Thymus (tissue), 11 donors: ENCODE results near the gene SHROOM3. TPM values are rescaled to one million over a fixed set of nuclear protein-coding genes. Genes with fewer than 3 reads are reported as not detected.

Experiments
- DNase-seq, 9 donors: peaks; one replicate each; pipeline ENCODE4 v3.0.0-alpha.2; 2013; ENCODE audit warnings: low spot score in 9 of 9, low read depth in 6 of 9, missing footprints in 1 of 9
- H3K27ac ChIP-seq, 2 donors: one replicate each; pipeline ENCODE4 v1.5.1; 2013; ENCODE audit warnings: control low read depth in 1 of 2, low read depth in 1 of 2, low read length in 1 of 2, mild to moderate bottlenecking in 1 of 2, moderate library complexity in 1 of 2
- H3K27me3 ChIP-seq, 2 donors: one replicate each; pipeline ENCODE4 v1.5.1; 2013; ENCODE audit warnings: low read length in 1 of 2; ENCODE audit not compliant: control insufficient read depth in 2 of 2, insufficient read depth in 1 of 2
- H3K36me3 ChIP-seq, 2 donors: one replicate each; pipeline ENCODE4 v1.5.1; 2013; ENCODE audit warnings: low read length in 1 of 2, mild to moderate bottlenecking in 1 of 2, moderate library complexity in 1 of 2; ENCODE audit not compliant: control insufficient read depth in 2 of 2, insufficient read depth in 2 of 2
- H3K4me1 ChIP-seq, 2 donors: one replicate each; pipeline ENCODE4 v1.5.1; 2013; ENCODE audit warnings: low read length in 2 of 2; ENCODE audit not compliant: control insufficient read depth in 2 of 2, insufficient read depth in 2 of 2
- H3K4me3 ChIP-seq, 2 donors: one replicate each; pipeline ENCODE4 v1.5.1; 2013; ENCODE audit warnings: low read length in 2 of 2, control low read depth in 1 of 2, mild to moderate bottlenecking in 1 of 2
- H3K9me3 ChIP-seq, 2 donors: one replicate each; pipeline ENCODE4 v1.5.1; 2013; ENCODE audit warnings: low read length in 1 of 2, mild to moderate bottlenecking in 1 of 2; ENCODE audit not compliant: control insufficient read depth in 2 of 2, insufficient read depth in 1 of 2
- WGBS: extraction: QIAGEN DNeasy Blood & Tissue Kit; methylation state at CpG from one replicate; pipeline ENCODE4 v1.1.7; 2013; 5-methylcytosine and 5-hydroxymethylcytosine counted together
- polyA plus RNA-seq: library from polyadenylated mRNA; stranded (reverse); fragments of 200-250 nt; gene quantifications from one replicate; pipeline ENCODE4 v1.2.3, GENCODE V29; 2013
- total RNA-seq: library from RNA; stranded (reverse); fragments of 120-200 nt; gene quantifications from one replicate; pipeline ENCODE4 v1.2.4, GENCODE V29; 2013
- donor health status: healthy.

The SHROOM3 gene
- total and polyA plus RNA-seq, 2 donors = 1.2 to 1.7 TPM

DNA sequence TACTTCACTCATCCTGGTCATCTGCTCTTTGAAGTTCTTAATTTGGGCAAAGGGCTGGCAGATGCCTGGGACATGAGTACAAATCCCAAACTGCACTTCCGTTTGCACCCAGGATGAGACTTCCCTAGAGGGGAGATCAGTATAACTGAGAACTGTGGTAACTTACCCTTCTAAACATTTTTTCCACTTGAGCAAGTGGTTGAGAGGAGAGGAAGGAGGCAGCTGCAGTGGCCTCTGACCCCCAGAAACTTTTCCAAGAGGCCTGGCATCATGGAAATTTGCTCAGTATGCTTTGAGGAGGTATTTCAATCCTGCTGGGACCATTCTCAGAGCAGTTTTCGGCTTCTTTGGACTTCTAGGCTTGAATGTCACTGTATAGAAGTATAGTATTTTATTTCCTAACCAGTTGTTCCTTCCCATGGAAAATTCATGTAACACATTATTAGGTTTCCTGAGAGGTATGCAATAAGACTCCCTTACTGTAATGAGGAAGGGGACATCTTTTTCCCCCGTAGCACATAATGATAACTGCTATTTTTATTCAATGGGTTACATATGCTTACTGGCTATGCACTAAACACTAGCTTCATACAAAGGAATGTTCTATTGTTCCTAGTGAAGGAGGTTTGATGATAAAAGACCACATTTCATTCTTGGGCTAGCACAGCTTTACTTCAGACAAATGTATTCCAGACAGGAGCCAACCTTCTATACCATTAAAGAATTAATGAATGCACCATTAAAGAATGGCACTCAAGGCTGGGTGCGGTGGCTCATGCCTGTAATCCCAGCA is 129.3 kb downstream of the SHROOM3 start:
- Histone ChIP-seq H3K36me3 (no peaks in the 10 kb centered on the region), H3K27me3 (no peaks in the 10 kb centered on the region), H3K4me1 (peaks cover 0 to 4% of the 10 kb centered on the region in 2 donors), H3K9me3 (no peaks in the 10 kb centered on the region), H3K27ac (no peak overlapping the region), H3K4me3 (no peak overlapping the region)
- WGBS = 95% methylated on average over 4 of the region's 4 CpGs
- DNase-seq = no peak

- WGBS = 92% methylated on average over 5 of the region's 5 CpGs
- H3K27me3 ChIP-seq = no peaks in the 10 kb centered on the region
- no peak overlapping the region for H3K27ac ChIP-seq
- H3K4me1 ChIP-seq = peaks cover 0 to 4% of the 10 kb centered on the region in 2 donors
- no peak for DNase-seq
- H3K36me3 ChIP-seq = no peaks in the 10 kb centered on the region
- no peak overlapping the region for H3K4me3 ChIP-seq
- H3K9me3 ChIP-seq = no peaks in the 10 kb centered on the region
Observed at GRCh38 chr4:76568262-76568661, 133.2 kb downstream of the SHROOM3 start.

DNA sequence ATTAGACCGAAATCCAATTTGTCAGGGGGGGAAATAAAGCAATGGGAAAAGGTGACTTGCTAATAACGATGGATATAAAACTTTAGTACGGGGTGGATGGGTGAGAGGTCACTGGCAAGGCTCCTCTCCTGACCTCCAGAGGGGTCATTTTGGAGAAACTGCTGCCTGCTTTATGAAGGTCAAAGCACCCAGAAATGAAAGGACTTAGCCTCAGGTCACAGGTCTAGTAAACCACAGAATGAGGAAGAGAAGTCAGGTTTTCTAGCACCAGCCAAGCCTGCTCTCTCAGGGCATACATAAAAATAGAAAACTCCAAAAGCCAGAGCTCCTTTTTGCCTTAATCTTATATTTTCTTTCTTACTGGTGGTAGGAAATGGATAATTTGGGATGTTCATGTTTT is 134.2 kb downstream of the SHROOM3 start:
- DNase-seq = no peak
- Histone ChIP-seq H3K9me3 (no peaks in the 10 kb centered on the region), H3K36me3 (no peaks in the 10 kb centered on the region), H3K4me3 (no peak overlapping the region), H3K27me3 (no peaks in the 10 kb centered on the region), H3K4me1 (no peaks in the 10 kb centered on the region), H3K27ac (no peak overlapping the region)
- 99% methylated on average over 3 of the region's 3 CpGs for WGBS

GRCh38 chr4:76569706-76570105 is 134.7 kb downstream of the SHROOM3 start:
- Histone ChIP-seq H3K36me3 (no peaks in the 10 kb centered on the region), H3K4me3 (no peak overlapping the region), H3K27me3 (no peaks in the 10 kb centered on the region), H3K4me1 (no peaks in the 10 kb centered on the region), H3K9me3 (no peaks in the 10 kb centered on the region), H3K27ac (no peak overlapping the region)
- WGBS = 70% methylated on average over 4 of the region's 4 CpGs
- no peak for DNase-seq

GRCh38 chr4:76570141-76570973 is 135.3 kb downstream of the SHROOM3 start:
- WGBS = 89% methylated on average over 10 of the region's 10 CpGs

DNA sequence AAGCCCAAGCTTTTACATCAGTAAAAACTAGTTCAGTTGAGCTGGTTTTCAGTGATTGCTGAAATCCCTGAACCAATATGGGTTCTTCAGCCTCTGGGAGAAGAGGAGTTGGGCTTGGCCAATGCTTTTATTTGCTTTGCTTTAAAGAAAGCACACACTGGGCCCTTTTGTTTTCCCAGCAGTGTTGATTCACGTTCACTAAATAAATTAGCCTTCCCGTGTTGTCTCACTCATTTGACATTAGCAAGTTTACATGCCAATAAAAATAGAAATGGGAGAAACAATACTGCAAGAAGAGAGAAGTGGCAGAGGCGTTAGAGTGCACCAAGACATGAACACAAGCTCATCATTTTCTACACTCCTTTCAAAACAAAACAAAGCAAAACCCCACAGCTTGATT is 136.2 kb downstream of the SHROOM3 start:
- 93% methylated on average over 3 of the region's 3 CpGs for WGBS
- no peaks in the 10 kb centered on the region for H3K9me3 ChIP-seq
- DNase-seq = no peak

More at GRCh38 chr4:76570141-76570973, 135.3 kb downstream of the SHROOM3 start:
- DNase-seq = no peak
- Histone ChIP-seq H3K27me3 (no peaks in the 10 kb centered on the region), H3K36me3 (no peaks in the 10 kb centered on the region), H3K9me3 (no peaks in the 10 kb centered on the region), H3K4me1 (no peaks in the 10 kb centered on the region), H3K27ac (no peak overlapping the region), H3K4me3 (no peak overlapping the region)

DNA sequence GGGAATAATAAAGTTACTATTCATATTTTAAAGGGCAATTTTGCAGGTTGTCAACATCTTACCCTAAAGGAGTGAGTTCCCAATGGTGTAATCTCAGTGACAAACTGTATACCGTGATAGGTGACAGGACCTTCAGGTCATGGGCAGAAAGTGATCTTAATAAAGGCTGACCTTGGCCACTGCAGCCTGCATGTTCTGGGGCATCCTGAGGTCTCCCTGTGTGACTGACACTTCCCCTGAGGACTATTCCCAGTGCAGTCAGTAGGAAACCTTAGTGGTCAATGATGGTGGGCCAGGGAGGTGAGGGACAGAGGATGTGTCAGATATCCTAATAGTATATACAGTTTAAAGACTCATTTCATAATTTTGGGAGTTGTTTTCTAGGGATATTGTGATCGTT is 137.2 kb downstream of the SHROOM3 start:
- H3K27ac ChIP-seq = no peak overlapping the region
- DNase-seq = no peak
- H3K4me3 ChIP-seq = no peak overlapping the region
- no peaks in the 10 kb centered on the region for H3K9me3 ChIP-seq
- H3K36me3 ChIP-seq = no peaks in the 10 kb centered on the region
- no peaks in the 10 kb centered on the region for H3K27me3 ChIP-seq
- H3K4me1 ChIP-seq = no peaks in the 10 kb centered on the region
- 77% methylated on average over 2 of the region's 2 CpGs for WGBS

More for the DNA sequence above, 136.2 kb downstream of the SHROOM3 start:
- Histone ChIP-seq H3K36me3 (no peaks in the 10 kb centered on the region), H3K4me3 (no peak overlapping the region), H3K4me1 (no peaks in the 10 kb centered on the region), H3K27me3 (no peaks in the 10 kb centered on the region), H3K27ac (no peak overlapping the region)

DNA sequence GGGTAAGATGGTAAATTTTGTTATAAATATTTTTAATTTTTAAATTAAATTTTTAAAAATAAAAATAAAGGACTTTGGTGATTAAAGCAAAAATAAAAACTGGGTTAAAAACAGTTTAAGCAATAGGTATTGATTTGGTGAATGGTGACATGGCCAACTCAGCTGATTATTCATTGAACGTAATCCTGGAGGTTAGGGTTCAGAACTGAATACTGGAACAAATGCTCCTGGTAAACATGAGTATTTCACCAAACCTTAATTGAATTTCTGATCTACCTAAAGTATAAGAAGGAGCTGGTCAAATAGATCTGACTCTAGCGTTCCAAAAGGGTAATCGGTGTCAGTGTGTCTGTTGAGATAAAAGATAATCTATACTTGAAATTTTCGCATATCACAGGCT is 141.8 kb downstream of the SHROOM3 start:
- Histone ChIP-seq H3K36me3 (no peaks in the 10 kb centered on the region), H3K4me3 (no peak overlapping the region), H3K27me3 (no peaks in the 10 kb centered on the region), H3K27ac (no peak overlapping the region), H3K9me3 (no peaks in the 10 kb centered on the region), H3K4me1 (peaks cover 0 to 3% of the 10 kb centered on the region in 2 donors)
- no peak for DNase-seq
- 96% methylated on average over 4 of the region's 4 CpGs for WGBS

DNA sequence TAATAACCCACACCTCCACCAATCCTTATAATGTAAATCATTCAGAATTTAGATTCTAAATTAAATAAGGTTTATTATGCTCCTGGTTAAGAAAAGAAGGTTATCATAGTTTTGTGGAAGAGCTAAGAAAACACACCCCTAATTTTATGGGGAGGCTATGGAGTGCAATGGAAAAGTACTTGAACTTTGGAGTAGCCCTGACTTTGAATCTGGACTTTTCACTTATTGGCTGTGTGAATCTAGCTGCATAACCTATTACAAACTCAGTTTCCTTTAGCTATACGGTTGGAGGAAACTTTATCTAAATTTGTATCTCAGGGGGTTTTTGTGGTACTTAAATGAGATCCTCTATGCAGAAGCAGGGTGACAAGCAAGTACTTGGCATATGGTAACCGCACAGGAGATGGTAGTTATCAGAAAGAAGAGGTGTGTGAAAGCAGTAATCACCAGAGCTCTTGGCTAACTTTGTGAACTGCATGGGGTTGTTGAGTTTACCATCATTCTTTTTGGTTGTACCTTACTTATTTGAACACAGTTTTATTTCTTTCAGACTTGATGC is 143.1 kb downstream of the SHROOM3 start:
- DNase-seq = no peak
- Histone ChIP-seq H3K9me3 (no peaks in the 10 kb centered on the region), H3K4me3 (no peak overlapping the region), H3K27ac (no peak overlapping the region), H3K4me1 (peaks cover 0 to 3% of the 10 kb centered on the region in 2 donors), H3K27me3 (no peaks in the 10 kb centered on the region), H3K36me3 (no peaks in the 10 kb centered on the region)
- 62% methylated on average over 2 of the region's 2 CpGs for WGBS
